Lower leg skin (tissue), 4 donors: ENCODE data around the gene MYADML2. TPM values are rescaled to one million over a fixed set of nuclear protein-coding genes. Genes with fewer than 3 reads are reported as not detected.
A peak's percentile ranks its signal among the peaks of the same experiment; 100 is the strongest.

Experiments used
- DNase-seq, 2 donors: peaks; one replicate each; pipeline ENCODE4 v3.0.0-alpha.2; 2019; ENCODE audit warnings: low spot score in 2 of 2
- H3K4me3 ChIP-seq: fragments of 200-600 bp; sonication (generic); 2 replicates; pipeline ENCODE4 v1.5.1; 2017; ENCODE audit warnings: mild to moderate bottlenecking, low read depth; ENCODE audit not compliant: poor library complexity, severe bottlenecking
- CTCF ChIP-seq, 3 donors: fragments of 450-650 bp; IDR thresholded peaks; one replicate each; pipeline ENCODE4 v1.5.1; 2016; ENCODE audit warnings: antibody characterized with exemption in 3 of 3, mild to moderate bottlenecking in 3 of 3, moderate library complexity in 2 of 3
- POLR2A ChIP-seq, 2 donors: fragments of 450-650 bp; IDR thresholded peaks; one replicate each; pipeline ENCODE4 v1.6.1; 2016 to 2017; ENCODE audit warnings: antibody characterized with exemption in 2 of 2, mild to moderate bottlenecking in 1 of 2, moderate library complexity in 1 of 2
- WGBS, 2 donors: methylation state at CpG; one replicate each; pipeline ENCODE4 v1.1.5; 2018; 5-methylcytosine and 5-hydroxymethylcytosine counted together
- intact Hi-C: fragments of 100-400 bp; cut with DNase I; formaldehyde crosslinking; loops from one replicate; pipeline ENCODE4 v1.15.0; 2023; ENCODE audit warnings: low total_unique reads
- total RNA-seq, 4 donors: library from RNA; depleted of rRNA; stranded (reverse); fragments of >200 nt; gene quantifications; one replicate each; pipeline ENCODE4 v1.1.0, GENCODE V29; 2016

MYADML2 gene
- total RNA-seq, 4 donors from 2014 or later = not detected

GRCh38 chr17:81980122-81980521 is 33.1 kb upstream of the MYADML2 start:
- intact Hi-C loops = no loop called here
- no peak for TF ChIP-seq CTCF (IDR thresholded peaks at IDR 0.05)
- no peak for TF ChIP-seq POLR2A (IDR thresholded peaks at IDR 0.05)
- DNase-seq = no peak
- H3K4me3 ChIP-seq = no peak overlapping the region
- WGBS, 2 donors = 94 to 95% methylated on average over 4 of the region's 4 CpGs

- 80 to 83% methylated on average over 27 of the region's 27 CpGs for WGBS, 2 donors
- no peak for DNase-seq
- H3K4me3 ChIP-seq = no peak overlapping the region
- intact Hi-C loops = no loop called here
- TF ChIP-seq POLR2A (IDR thresholded peaks at IDR 0.05) (no peak), CTCF (IDR thresholded peaks at IDR 0.05) (no peak)
Observed at GRCh38 chr17:81978524-81979298, 31.7 kb upstream of the MYADML2 start.

- WGBS, 2 donors = 0 to 1% methylated on average over 40 to 41 of the region's 76 CpGs
- DNase-seq = peak; percentile 80 to 97
- TF ChIP-seq CTCF (IDR thresholded peaks at IDR 0.05) = no peak
- no peak for TF ChIP-seq POLR2A (IDR thresholded peaks at IDR 0.05)
Observed at GRCh38 chr17:81977211-81977808, 30.3 kb upstream of the MYADML2 start, which contains the start of gene ASPSCR1. Gene ASPSCR1, plus strand, starts transcription at chr17:81977629. Its CDS starts 18 bp downstream, at chr17:81977647.

GRCh38 chr17:81976332-81977210 is 29.5 kb upstream of the MYADML2 start:
- peak overlapping the region; percentile 33 for H3K4me3 ChIP-seq
- TF ChIP-seq CTCF (IDR thresholded peaks at IDR 0.05) (no peak), POLR2A (IDR thresholded peaks at IDR 0.05) (no peak)
- DNase-seq = no peak
- WGBS, 2 donors = 27 to 30% methylated on average over 24 to 26 of the region's 30 CpGs
- intact Hi-C loops = no loop called here

More at GRCh38 chr17:81977211-81977808, 30.3 kb upstream of the MYADML2 start, which contains the start of gene ASPSCR1:
- intact Hi-C loops = no loop called here
- H3K4me3 ChIP-seq = peak within 1 kb of the TSS; percentile 60

GRCh38 chr17:81973432-81973831 is 26.4 kb upstream of the MYADML2 start:
- H3K4me3 ChIP-seq = no peak overlapping the region
- intact Hi-C loops = no loop called here
- TF ChIP-seq CTCF (IDR thresholded peaks at IDR 0.05) (no peak), POLR2A (IDR thresholded peaks at IDR 0.05) (no peak)
- no peak for DNase-seq
